ENCODE data around the gene C1orf105. TPM values are rescaled to one million over a fixed set of nuclear protein-coding genes. Genes with fewer than 3 reads are reported as not detected.

C1orf105 gene
- total and polyA plus RNA-seq, 9 donors, result not detected

GRCh38 chr1:172515436-172515835 lies 95.0 kb downstream of the C1orf105 start:
- Histone ChIP-seq H3K36me3 (no peaks in the 10 kb centered on the region), H3K27me3 (no peaks in the 10 kb centered on the region), H3K4me1 (ENCODE audit: insufficient read depth) (no peaks in the 10 kb centered on the region), H3K27ac (no peak overlapping the region), H3K4me3 (no peak overlapping the region), H3K9me3 (no peaks in the 10 kb centered on the region)
- TF ChIP-seq EP300 (IDR thresholded peaks at IDR 0.05) (no peak), POLR2A (IDR thresholded peaks at IDR 0.05) (no peak)
- TF ChIP-seq, protein P1, sequence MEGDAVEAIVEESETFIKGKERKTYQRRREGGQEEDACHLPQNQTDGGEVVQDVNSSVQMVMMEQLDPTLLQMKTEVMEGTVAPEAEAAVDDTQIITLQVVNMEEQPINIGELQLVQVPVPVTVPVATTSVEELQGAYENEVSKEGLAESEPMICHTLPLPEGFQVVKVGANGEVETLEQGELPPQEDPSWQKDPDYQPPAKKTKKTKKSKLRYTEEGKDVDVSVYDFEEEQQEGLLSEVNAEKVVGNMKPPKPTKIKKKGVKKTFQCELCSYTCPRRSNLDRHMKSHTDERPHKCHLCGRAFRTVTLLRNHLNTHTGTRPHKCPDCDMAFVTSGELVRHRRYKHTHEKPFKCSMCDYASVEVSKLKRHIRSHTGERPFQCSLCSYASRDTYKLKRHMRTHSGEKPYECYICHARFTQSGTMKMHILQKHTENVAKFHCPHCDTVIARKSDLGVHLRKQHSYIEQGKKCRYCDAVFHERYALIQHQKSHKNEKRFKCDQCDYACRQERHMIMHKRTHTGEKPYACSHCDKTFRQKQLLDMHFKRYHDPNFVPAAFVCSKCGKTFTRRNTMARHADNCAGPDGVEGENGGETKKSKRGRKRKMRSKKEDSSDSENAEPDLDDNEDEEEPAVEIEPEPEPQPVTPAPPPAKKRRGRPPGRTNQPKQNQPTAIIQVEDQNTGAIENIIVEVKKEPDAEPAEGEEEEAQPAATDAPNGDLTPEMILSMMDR (IDR thresholded peaks at IDR 0.05), result no peak
- DNase-seq, result no peak
- intact Hi-C loops (cut with DNase I), result no loop called here

DNA sequence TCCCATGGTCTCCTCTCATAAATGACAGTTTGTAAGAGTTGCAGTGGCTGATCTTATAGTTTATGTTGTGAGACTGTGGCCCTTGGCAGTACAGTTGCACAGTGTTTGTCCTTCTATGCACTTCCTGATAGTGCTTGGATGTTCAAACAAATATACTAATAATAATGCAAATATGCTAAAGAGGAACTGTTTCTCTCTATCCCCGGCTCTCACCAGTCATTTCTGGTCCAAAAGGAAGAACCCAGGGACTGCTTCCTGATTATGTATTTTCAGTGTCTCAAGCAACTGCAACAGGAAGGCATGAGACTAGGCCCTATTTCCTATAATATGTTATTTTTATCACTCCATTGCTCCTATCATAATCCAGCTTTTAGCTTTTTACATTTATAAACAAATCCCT lies 95.4 kb downstream of the C1orf105 start:
- Histone ChIP-seq H3K27ac (no peak overlapping the region), H3K36me3 (no peaks in the 10 kb centered on the region), H3K4me3 (no peak overlapping the region), H3K27me3 (no peaks in the 10 kb centered on the region), H3K4me1 (ENCODE audit: insufficient read depth) (no peaks in the 10 kb centered on the region), H3K9me3 (no peaks in the 10 kb centered on the region)
- DNase-seq, result no peak
- TF ChIP-seq EP300 (IDR thresholded peaks at IDR 0.05) (no peak), POLR2A (IDR thresholded peaks at IDR 0.05) (no peak)
- TF ChIP-seq, protein P1 (IDR thresholded peaks at IDR 0.05), result no peak
- WGBS, 3 donors, result 75 to 91% (median 82%) methylated on average over 1 of the region's 1 CpG
- intact Hi-C loops (cut with DNase I), result no loop called here

GRCh38 chr1:172517081-172517480 lies 96.6 kb downstream of the C1orf105 start:
- WGBS, 3 donors, result 80 to 96% (median 88%) methylated on average over 1 of the region's 1 CpG
- H3K9me3 ChIP-seq, result no peaks in the 10 kb centered on the region
- intact Hi-C loops (cut with DNase I), result no loop called here
- H3K4me3 ChIP-seq, result no peak overlapping the region
- no peaks in the 10 kb centered on the region for H3K27me3 ChIP-seq
- H3K4me1 ChIP-seq (ENCODE audit: insufficient read depth), result no peaks in the 10 kb centered on the region
- no peak overlapping the region for H3K27ac ChIP-seq
- no peaks in the 10 kb centered on the region for H3K36me3 ChIP-seq
- DNase-seq, result no peak
- no peak for TF ChIP-seq EP300 (IDR thresholded peaks at IDR 0.05)

DNA sequence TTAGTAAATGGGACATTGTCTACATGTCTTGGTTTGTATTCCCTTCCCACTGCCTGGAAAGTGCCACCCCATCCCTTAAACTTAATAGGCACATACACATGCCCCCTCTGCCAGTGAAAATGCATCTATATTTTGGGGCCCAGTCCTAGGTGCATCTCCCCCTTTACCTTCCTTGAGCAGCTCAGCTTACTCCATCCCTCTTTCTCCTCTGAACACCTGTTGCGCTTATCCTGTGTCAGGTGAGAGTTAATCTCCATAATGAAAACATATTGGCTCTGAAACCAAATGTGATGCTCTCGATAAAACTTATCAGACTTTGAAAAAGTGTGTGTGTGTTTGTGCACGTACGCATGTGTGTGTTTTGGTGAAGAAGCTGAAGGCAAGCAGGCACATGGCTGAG lies 97.1 kb downstream of the C1orf105 start:
- no peak overlapping the region for H3K27ac ChIP-seq
- TF ChIP-seq POLR2A (IDR thresholded peaks at IDR 0.05) (no peak), EP300 (IDR thresholded peaks at IDR 0.05) (no peak)
- TF ChIP-seq, protein P1 (IDR thresholded peaks at IDR 0.05), result no peak
- no peaks in the 10 kb centered on the region for H3K4me1 ChIP-seq (ENCODE audit: insufficient read depth)
- H3K9me3 ChIP-seq, result no peaks in the 10 kb centered on the region
- H3K36me3 ChIP-seq, result no peaks in the 10 kb centered on the region
- intact Hi-C loops (cut with DNase I), result no loop called here
- no peak overlapping the region for H3K4me3 ChIP-seq
- WGBS, 3 donors, result 79 to 87% (median 86%) methylated on average over 4 of the region's 4 CpGs
- no peak for DNase-seq
- H3K27me3 ChIP-seq, result no peaks in the 10 kb centered on the region

Other genes starting within 250 kb of the C1orf105 start
- gene PIGC, start 23.4 kb downstream of the C1orf105 start, total RNA-seq, result 10 to 100 TPM; 21.1 to 27.9 (median 24.8) TPM
- gene PIGC, start 23.4 kb downstream of the C1orf105 start, polyA plus RNA-seq, result 10 to 100 TPM; 37.3 to 49.3 TPM
- 10 to 100 TPM; 51.5 to 68.1 (median 59.6) TPM for gene SUCO, start 112.5 kb downstream of the C1orf105 start, total RNA-seq
- gene SUCO, start 112.5 kb downstream of the C1orf105 start, polyA plus RNA-seq, result 10 to 100 TPM; 14.0 to 20.2 TPM
- under 1 TPM in 3 of 7 donors, not detected in 4; 0.23 to 0.34 (median 0.31) TPM for gene FASLG, start 238.4 kb downstream of the C1orf105 start, total RNA-seq
- under 1 TPM; 0.07 to 0.83 TPM for gene FASLG, start 238.4 kb downstream of the C1orf105 start, polyA plus RNA-seq